K562 (cell line): ENCODE measurements around the gene NRG2. TPM values are rescaled to one million over a fixed set of nuclear protein-coding genes. Genes with fewer than 3 reads are reported as not detected.

Experiments used
- ATAC-seq: fragments of 200-7000 bp; cut with Tn5 transposase; 3 replicates; pipeline ENCODE4 v1.9.1; 2020; ENCODE audit warnings: moderate library complexity
- BruUV-seq: library from RNA; stranded (reverse); fragments of 400-500 nt; replicated peaks from 2 replicates; lab custom pipeline; 2021; lab: Mats Ljungman, UMichigan
- CTCF ChIA-PET: fragments of 300-600 bp; formaldehyde crosslinking; extraction: SDS; loops from one replicate; lab custom pipeline; 2021; ENCODE audit warnings: low intra/inter-chr PET ratio; lab: Yijun Ruan, JAX
- POLR2A ChIA-PET: fragments of 300-600, 350-650 bp; sonication (Branson Sonifier 250); formaldehyde crosslinking; extraction: SDS; loops from one replicate; lab custom pipeline; 2021; ENCODE audit warnings: antibody characterized with exemption, inconsistent platforms; lab: Yijun Ruan, JAX
- DNase-seq, 4 experiments: peaks; one replicate each; pipeline versions ENCODE4 v3.0.0 to v3.0.0-alpha.2; 2011 to 2018; ENCODE audit warnings: low spot score in 3 of 4, mixed read lengths in 3 of 4; ENCODE audit errors: extremely low read depth in 1 of 4
- FAIRE-seq: peaks from 2 replicates; lab custom pipeline; 2011; peaks lifted over from hg19 to GRCh38; lab: Jason Lieb, UNC
- H2AFZ ChIP-seq: 2 replicates; pipeline ENCODE4 v1.6.0; 2011; ENCODE audit warnings: low read depth, low read length, control low read depth, inconsistent platforms
- H3K27ac ChIP-seq: fragments of 200-600 bp; 3 replicates; pipeline ENCODE4 v1.8.0; 2011; ENCODE audit warnings: low read depth, mild to moderate bottlenecking, control low read depth, inconsistent platforms, low read length, moderate library complexity, mixed read lengths; ENCODE audit errors: extremely low read depth
- H3K27me3 ChIP-seq, 2 experiments: fragments of 300-600 bp in 1 of 2; 2 replicates in 1 of 2; 3 replicates in 1 of 2; pipeline versions ENCODE4 v1.6.0 to v1.8.0; 2011; ENCODE audit warnings: inconsistent platforms in 2 of 2, low read length in 2 of 2, mild to moderate bottlenecking in 1 of 2, mixed read lengths in 1 of 2, moderate library complexity in 1 of 2; ENCODE audit not compliant: control insufficient read depth in 2 of 2, insufficient read depth in 2 of 2
- H3K36me3 ChIP-seq: fragments of 300-600 bp; 3 replicates; pipeline ENCODE4 v1.8.0; 2011; ENCODE audit warnings: mild to moderate bottlenecking, low read length, inconsistent platforms; ENCODE audit not compliant: control insufficient read depth, insufficient read depth
- H3K4me1 ChIP-seq, 2 experiments: fragments of 200-600 bp in 1 of 2; replicated peaks in 1 of 2; 2 replicates in 1 of 2; 3 replicates in 1 of 2; pipeline versions ENCODE4 v1.5.1 to v1.8.0; 2011; ENCODE audit warnings: inconsistent platforms in 2 of 2, low read length in 2 of 2, mild to moderate bottlenecking in 1 of 2, mixed read lengths in 1 of 2, moderate library complexity in 1 of 2; ENCODE audit not compliant: control insufficient read depth in 2 of 2, insufficient read depth in 2 of 2
- H3K4me2 ChIP-seq: 2 replicates; pipeline ENCODE4 v1.6.1; 2011; ENCODE audit warnings: low read length, control low read depth, inconsistent platforms, mixed read lengths; ENCODE audit not compliant: insufficient read depth
- H3K4me3 ChIP-seq: fragments of 200-600 bp; sonication (generic), shearing (Covaris generic); 2 replicates; pipeline ENCODE4 v1.5.1; 2016; ENCODE audit warnings: control low read depth, inconsistent platforms
- H3K79me2 ChIP-seq: fragments of 200-600 bp; 3 replicates; pipeline ENCODE4 v1.8.0; 2011; ENCODE audit warnings: low read length, inconsistent platforms; ENCODE audit not compliant: control insufficient read depth, insufficient read depth
- H3K9ac ChIP-seq, 2 experiments: 2 replicates each; pipeline versions ENCODE4 v1.6.0 to v1.6.1; 2011; ENCODE audit warnings: low read depth in 2 of 2, low read length in 2 of 2, control low read depth in 1 of 2, inconsistent platforms in 1 of 2, mild to moderate bottlenecking in 1 of 2, mixed read lengths in 1 of 2; ENCODE audit not compliant: insufficient read depth in 1 of 2
- H3K9me1 ChIP-seq: one replicate; pipeline ENCODE4 v1.6.0; 2011; ENCODE audit warnings: inconsistent platforms, mild to moderate bottlenecking, low read length, moderate library complexity; ENCODE audit not compliant: control insufficient read depth, insufficient read depth
- H3K9me3 ChIP-seq: replicated peaks from 2 replicates; pipeline ENCODE4 v1.5.1; 2011; ENCODE audit warnings: low read depth, low read length, inconsistent platforms; ENCODE audit not compliant: control insufficient read depth, insufficient read depth
- H4K20me1 ChIP-seq: replicated peaks from 2 replicates; pipeline ENCODE4 v1.6.1; 2011; ENCODE audit warnings: low read length, inconsistent platforms, mixed read lengths; ENCODE audit not compliant: control insufficient read depth, insufficient read depth
- BRF2 ChIP-seq: IDR thresholded peaks from 3 replicates; pipeline ENCODE4 v1.6.1; 2011; ENCODE audit warnings: borderline replicate concordance, mild to moderate bottlenecking; ENCODE audit not compliant: insufficient read length, insufficient read depth
- GATAD2A ChIP-seq: fragments of 450-650 bp; IDR thresholded peaks from 2 replicates; pipeline ENCODE4 v1.6.1; 2017
- RAD21 ChIP-seq, 2 experiments: fragments of 250-450 bp in 1 of 2; fragments of 450-650 bp in 1 of 2; sonication (Bioruptor Pico) in 1 of 2; formaldehyde crosslinking in 1 of 2; IDR thresholded peaks in 1 of 2; conservative IDR thresholded peaks in 1 of 2; 2 replicates each; pipeline versions ENCODE4 v1.4.0 to v1.8.0; 2020 to 2022; ENCODE audit warnings: mild to moderate bottlenecking in 2 of 2, moderate library complexity in 1 of 2
- SETDB1 ChIP-seq: IDR thresholded peaks from one replicate; pipeline ENCODE4 v1.6.1; 2012; ENCODE audit warnings: low read length, control low read depth, inconsistent platforms
- WGBS: fragments of 100-300 bp; shearing (Covaris generic); methylation state at CpG from one replicate; pipeline ENCODE4 v1.1.6; 2016; ENCODE audit warnings: low coverage, mixed read lengths; ENCODE audit not compliant: insufficient coverage; ENCODE audit errors: missing lambda C conversion rate; 5-methylcytosine and 5-hydroxymethylcytosine counted together
- in situ Hi-C: fragments of 300-500 bp; cut with MboI; formaldehyde crosslinking; loops from 4 replicates; pipeline ENCODE4 v1.15.0; 2018; ENCODE audit warnings: inconsistent platforms, mixed read lengths
- intact Hi-C: fragments of 100-400 bp; cut with micrococcal nuclease; formaldehyde crosslinking; loops from 2 replicates; pipeline ENCODE4 v1.14.2; 2022
- polyA plus RNA-seq, 8 experiments: library from polyadenylated mRNA; depleted of rRNA in 4 of 8; stranded (reverse) in 5 of 8; unstranded in 3 of 8; fragments of >200 nt; fragmentation: Nextera tagmentation in 2 of 8; fragmentation: Illumina TruSeq in 1 of 8; extraction: Ambion mirVana in 2 of 8; extraction: Trizol in 1 of 8; gene quantifications; 2 replicates each; pipeline versions ENCODE4 v1.2.1 to v1.2.3, GENCODE V29; 2011 to 2014; ENCODE audit warnings: inconsistent platforms in 1 of 8, missing spikeins in 1 of 8
- total RNA-seq, 7 experiments: library from RNA; depleted of rRNA in 6 of 7; stranded (reverse); fragments of >200 nt in 6 of 7; fragmentation: Illumina TruSeq in 2 of 7; extraction: Trizol in 2 of 7; gene quantifications; 2 replicates each; pipeline versions ENCODE4 v1.2.1 to v1.2.3, GENCODE V29; 2011 to 2021; ENCODE audit warnings: low replicate concordance in 1 of 7

Gene NRG2
- total and polyA plus RNA-seq, 9 of the 15 experiments (the other 6 are each of a cell fraction or from before 2014, with no cell fraction given): not detected

- no peak for ATAC-seq
- intact Hi-C loops (no loop called here), in situ Hi-C loops (no loop called here)
- no peak overlapping the region for H3K4me3 ChIP-seq
- BruUV-seq: no TSS peak
- H3K4me1 ChIP-seq: peaks cover 0 to 3% of the 10 kb centered on the region in 2 experiments; a peak in 1 of 5 replicates
- H3K27me3 ChIP-seq: peaks cover 0 to 62% of the 10 kb centered on the region in 2 experiments; a peak in 3 of 5 replicates
- no peak overlapping the region for H3K4me2 ChIP-seq
- peaks cover 6% of the 10 kb centered on the region for H3K9me1 ChIP-seq
- TF ChIP-seq SETDB1 (no peak), GATAD2A (no peak), RAD21 (CRISPR knock-in tag; conservative IDR thresholded peaks at IDR 0.05 in 1 of 2, IDR thresholded peaks at IDR 0.05 in 1 of 2) (no peak), BRF2 (no peak)
- H3K79me2 ChIP-seq: no peaks in the 10 kb centered on the region
- H3K9me3 ChIP-seq: no peaks in the 10 kb centered on the region
- no peak for DNase-seq
- no peak overlapping the region for H2AFZ ChIP-seq
- WGBS: 0% methylated on average over 4 of the region's 4 CpGs
- H3K27ac ChIP-seq: no peak overlapping the region
- H3K36me3 ChIP-seq: no peaks in the 10 kb centered on the region
- FAIRE-seq: no peak
- peaks cover 17% of the 10 kb centered on the region for H4K20me1 ChIP-seq
- ChIA-PET POLR2A (interaction anchor here (0.6 to 1.3 kb wide), 4 partner anchors 8 to 509 kb away, joined by 3 to 6 read pairs (median 4); partner anchors contain the start of gene PSD2), CTCF (no interaction called here)
- no peak overlapping the region for H3K9ac ChIP-seq
Observed at GRCh38 chr5:139806111-139806510, 237.0 kb downstream of the NRG2 start.
